ENCODE data around the gene TTC23L.

DNA sequence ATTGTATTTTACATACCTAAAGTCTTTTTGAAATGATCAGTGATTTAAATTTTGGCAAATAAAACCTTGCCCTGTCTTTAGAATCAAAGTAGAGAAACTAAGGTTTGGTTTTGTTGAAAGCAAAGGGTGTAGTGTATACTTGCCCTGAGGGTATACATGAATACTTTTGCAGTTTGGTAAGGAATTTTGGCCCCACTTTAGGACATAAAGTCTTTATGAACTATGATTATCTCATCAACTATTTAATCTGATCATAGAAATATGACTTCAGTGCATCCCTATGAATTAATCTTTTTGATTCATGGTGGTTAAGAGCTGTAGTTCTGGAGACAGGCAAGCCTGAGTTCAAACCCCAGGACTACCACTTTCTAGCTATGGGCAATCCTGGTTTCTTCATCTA is 58.7 kb downstream of the TTC23L start:
- TF ChIP-seq, protein P1, sequence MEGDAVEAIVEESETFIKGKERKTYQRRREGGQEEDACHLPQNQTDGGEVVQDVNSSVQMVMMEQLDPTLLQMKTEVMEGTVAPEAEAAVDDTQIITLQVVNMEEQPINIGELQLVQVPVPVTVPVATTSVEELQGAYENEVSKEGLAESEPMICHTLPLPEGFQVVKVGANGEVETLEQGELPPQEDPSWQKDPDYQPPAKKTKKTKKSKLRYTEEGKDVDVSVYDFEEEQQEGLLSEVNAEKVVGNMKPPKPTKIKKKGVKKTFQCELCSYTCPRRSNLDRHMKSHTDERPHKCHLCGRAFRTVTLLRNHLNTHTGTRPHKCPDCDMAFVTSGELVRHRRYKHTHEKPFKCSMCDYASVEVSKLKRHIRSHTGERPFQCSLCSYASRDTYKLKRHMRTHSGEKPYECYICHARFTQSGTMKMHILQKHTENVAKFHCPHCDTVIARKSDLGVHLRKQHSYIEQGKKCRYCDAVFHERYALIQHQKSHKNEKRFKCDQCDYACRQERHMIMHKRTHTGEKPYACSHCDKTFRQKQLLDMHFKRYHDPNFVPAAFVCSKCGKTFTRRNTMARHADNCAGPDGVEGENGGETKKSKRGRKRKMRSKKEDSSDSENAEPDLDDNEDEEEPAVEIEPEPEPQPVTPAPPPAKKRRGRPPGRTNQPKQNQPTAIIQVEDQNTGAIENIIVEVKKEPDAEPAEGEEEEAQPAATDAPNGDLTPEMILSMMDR (IDR thresholded peaks at IDR 0.05), result no peak
- TF ChIP-seq POLR2A (IDR thresholded peaks at IDR 0.05), result no peak

All from thyroid gland (tissue), 4 donors.